Ectodermal cell (in vitro differentiated cells): Measurements from ENCODE around the gene IL6.

Experiments used
- H3K27ac ChIP-seq: 2 replicates; pipeline ENCODE4 v1.7.0; 2013; ENCODE audit warnings: mild to moderate bottlenecking, low read depth, low read length; ENCODE audit not compliant: insufficient read depth, poor library complexity, severe bottlenecking
- H3K27me3 ChIP-seq: 2 replicates; pipeline ENCODE4 v1.7.0; 2013; ENCODE audit warnings: mild to moderate bottlenecking, low read length; ENCODE audit not compliant: insufficient read depth, control insufficient read depth, poor library complexity, severe bottlenecking
- H3K36me3 ChIP-seq: one replicate; pipeline ENCODE4 v1.7.0; 2013; ENCODE audit warnings: low read length; ENCODE audit not compliant: control insufficient read depth, insufficient read depth
- H3K4me1 ChIP-seq: one replicate; pipeline ENCODE4 v1.7.0; 2013; ENCODE audit warnings: low read length; ENCODE audit not compliant: control insufficient read depth, insufficient read depth
- H3K4me3 ChIP-seq: 2 replicates; pipeline ENCODE4 v1.7.0; 2013; ENCODE audit warnings: low read depth, low read length, control low read depth; ENCODE audit not compliant: insufficient read depth
- H3K9me3 ChIP-seq: 2 replicates; pipeline ENCODE4 v1.7.0; 2013; ENCODE audit warnings: mild to moderate bottlenecking, low read length, moderate library complexity; ENCODE audit not compliant: control insufficient read depth
- WGBS, 2 experiments: methylation state at CpG; one replicate each; pipeline ENCODE4 v1.1.7; 2013; ENCODE audit warnings: missing lambda C conversion rate in 2 of 2; 5-methylcytosine and 5-hydroxymethylcytosine counted together

The IL6 gene

GRCh38 chr7:22715969-22716368, 11.0 kb upstream of the IL6 start:
- peaks cover 10% of the 10 kb centered on the region for H3K4me1 ChIP-seq
- H3K9me3 ChIP-seq, result no peaks in the 10 kb centered on the region
- H3K27me3 ChIP-seq, result no peaks in the 10 kb centered on the region
- no peaks in the 10 kb centered on the region for H3K36me3 ChIP-seq
- WGBS, 2 experiments, result 95 to 96% methylated on average over 4 of the region's 4 CpGs
- no peak overlapping the region for H3K27ac ChIP-seq
- no peak overlapping the region for H3K4me3 ChIP-seq

GRCh38 chr7:22717760-22718159, 9.2 kb upstream of the IL6 start:
- H3K9me3 ChIP-seq, result no peaks in the 10 kb centered on the region
- no peaks in the 10 kb centered on the region for H3K27me3 ChIP-seq
- WGBS, 2 experiments, result 86 to 91% methylated on average over 7 of the region's 7 CpGs
- H3K4me3 ChIP-seq, result no peak overlapping the region
- peaks cover 10% of the 10 kb centered on the region for H3K4me1 ChIP-seq
- H3K36me3 ChIP-seq, result no peaks in the 10 kb centered on the region
- H3K27ac ChIP-seq, result no peak overlapping the region

DNA sequence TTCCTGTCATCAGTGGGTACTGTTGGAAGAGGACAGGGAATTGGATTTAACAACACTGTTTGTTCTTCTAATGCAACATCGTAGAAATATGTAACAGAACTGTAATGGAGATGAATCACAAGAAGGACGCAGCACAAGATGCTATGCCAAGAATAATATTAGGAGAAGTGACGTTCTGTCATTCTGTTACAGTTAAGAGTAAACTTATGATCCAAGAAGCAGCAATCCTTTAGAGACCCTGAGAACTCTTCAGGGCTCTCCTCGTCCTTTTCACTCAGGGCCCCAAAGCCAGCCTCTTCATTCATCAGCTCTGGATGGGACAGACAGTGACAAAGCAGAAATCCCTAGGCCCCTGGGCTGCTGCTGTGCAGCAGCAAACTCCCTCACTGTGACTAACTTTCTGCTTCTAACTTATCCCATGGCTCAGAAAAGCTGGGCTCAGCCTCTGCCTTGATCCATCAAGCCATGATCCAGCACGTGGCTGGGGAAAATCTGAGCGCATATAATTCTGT, 8.7 kb upstream of the IL6 start:
- 70 to 75% methylated on average over 6 of the region's 6 CpGs for WGBS, 2 experiments

DNA sequence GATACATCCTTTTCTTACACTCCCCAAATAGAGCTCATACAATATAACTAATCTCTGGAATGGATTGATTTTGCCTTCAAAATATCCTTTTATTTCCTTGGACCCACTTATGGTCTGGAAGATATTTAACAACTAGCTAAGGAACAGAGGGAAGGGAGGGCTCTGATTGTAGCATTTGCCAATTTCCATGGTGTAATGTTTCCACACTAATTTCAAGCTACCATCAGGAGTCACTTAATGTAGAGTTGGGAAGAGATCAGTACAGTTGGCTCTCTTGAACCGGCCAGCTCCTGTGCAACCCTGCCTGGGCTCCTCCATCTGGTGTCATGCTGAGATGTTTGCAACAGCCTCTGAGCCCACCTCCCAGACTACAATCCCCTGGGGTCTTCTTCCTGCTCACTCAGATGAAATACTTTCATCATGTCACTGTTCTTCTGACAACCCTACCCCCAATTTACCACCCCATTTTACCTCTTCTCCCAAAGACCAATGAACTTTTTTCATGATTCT, 8.0 kb upstream of the IL6 start:
- Histone ChIP-seq H3K27ac (no peak overlapping the region), H3K36me3 (no peaks in the 10 kb centered on the region), H3K27me3 (no peaks in the 10 kb centered on the region), H3K4me3 (no peak overlapping the region), H3K4me1 (peaks cover 10% of the 10 kb centered on the region), H3K9me3 (no peaks in the 10 kb centered on the region)
- 0% methylated on average over 1 of the region's 1 CpG for WGBS, 2 experiments

More for the DNA sequence above, 8.7 kb upstream of the IL6 start:
- Histone ChIP-seq H3K4me1 (peaks cover 10% of the 10 kb centered on the region), H3K27ac (no peak overlapping the region), H3K4me3 (no peak overlapping the region), H3K36me3 (no peaks in the 10 kb centered on the region), H3K27me3 (no peaks in the 10 kb centered on the region), H3K9me3 (no peaks in the 10 kb centered on the region)

DNA sequence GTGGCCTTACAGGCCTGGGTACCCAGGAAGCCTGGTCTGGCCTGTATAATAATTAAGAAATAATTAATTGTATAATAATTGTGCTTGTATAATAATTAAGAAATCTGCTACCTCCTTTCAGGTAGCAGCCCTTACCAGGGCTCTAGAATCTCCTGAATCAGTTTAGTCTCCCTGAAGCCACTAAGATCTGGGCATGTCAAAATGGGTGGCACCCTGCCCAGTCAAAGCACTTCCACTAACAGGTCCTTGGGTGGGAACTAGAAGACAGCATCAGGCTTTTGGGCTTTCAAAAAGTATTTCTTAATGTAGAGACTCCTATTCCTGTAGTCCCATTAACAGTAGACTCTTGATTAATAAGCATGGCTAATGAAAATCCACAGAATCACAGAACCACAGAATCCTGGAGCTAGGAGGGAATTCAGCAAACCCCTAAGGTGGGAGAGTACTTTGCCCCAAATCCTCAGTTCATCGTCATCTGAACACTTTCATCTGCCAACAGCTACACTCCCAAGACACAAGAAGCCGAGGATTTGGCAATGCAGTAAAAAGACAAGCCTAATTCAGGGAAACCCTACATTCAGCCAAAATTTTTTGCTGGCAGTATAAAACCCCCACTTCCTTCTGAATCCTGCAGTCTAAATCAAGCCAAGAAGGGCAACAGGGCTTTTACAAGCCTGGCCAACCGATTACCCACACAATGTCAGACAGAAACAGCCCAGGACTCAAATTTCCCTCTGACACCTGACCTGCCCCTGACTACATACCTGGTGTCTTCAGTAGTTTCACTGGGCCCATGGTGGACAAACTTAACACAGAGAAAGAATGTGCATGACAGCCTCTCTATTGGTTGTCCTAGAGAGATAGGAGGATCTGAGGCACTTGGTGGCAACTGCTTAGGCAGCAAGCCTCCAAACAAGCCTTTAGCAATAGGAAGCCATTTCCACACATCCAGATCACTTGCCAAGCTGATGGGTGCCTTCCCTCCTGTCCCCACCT, 5.9 kb upstream of the IL6 start:
- Histone ChIP-seq H3K27ac (no peak overlapping the region), H3K4me3 (no peak overlapping the region), H3K9me3 (no peaks in the 10 kb centered on the region), H3K4me1 (peaks cover 10% of the 10 kb centered on the region), H3K27me3 (no peaks in the 10 kb centered on the region), H3K36me3 (no peaks in the 10 kb centered on the region)
- WGBS, 2 experiments, result 91 to 93% methylated on average over 3 of the region's 3 CpGs

DNA sequence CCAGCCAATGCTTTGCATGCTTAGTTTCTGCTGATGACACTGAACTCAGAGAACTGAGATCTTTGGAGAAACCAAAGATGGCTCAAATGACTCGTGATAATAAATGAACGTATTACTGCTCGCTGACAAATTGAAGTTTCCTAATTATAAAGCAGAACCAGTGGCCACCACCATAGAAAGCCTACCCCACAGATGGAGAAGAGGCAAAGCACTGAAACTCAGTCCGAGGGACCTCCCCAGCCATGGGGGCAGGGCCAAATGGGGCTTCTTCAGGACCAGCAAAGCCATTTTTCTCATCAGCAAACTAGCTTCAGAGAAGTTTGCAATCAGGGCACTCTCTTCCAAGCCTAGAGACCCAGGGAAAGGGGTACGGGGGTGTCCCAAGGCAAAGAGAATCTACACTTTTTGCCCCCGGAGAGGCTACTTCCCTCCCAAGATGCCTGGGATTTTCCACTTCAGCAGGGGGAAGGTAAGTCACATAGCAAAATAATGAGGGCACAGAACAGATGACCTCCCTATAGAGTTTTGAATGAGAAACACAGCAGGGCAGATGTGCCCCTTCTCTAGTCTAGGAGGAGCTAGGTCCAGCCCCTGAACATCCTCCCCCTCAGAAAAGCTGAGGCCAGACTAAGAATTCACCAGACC, 4.3 kb upstream of the IL6 start:
- Histone ChIP-seq H3K4me1 (peaks cover 9% of the 10 kb centered on the region), H3K9me3 (no peaks in the 10 kb centered on the region), H3K27me3 (no peaks in the 10 kb centered on the region), H3K4me3 (no peak overlapping the region), H3K36me3 (no peaks in the 10 kb centered on the region), H3K27ac (no peak overlapping the region)
- WGBS, 2 experiments, result 89 to 93% methylated on average over 6 of the region's 6 CpGs

DNA sequence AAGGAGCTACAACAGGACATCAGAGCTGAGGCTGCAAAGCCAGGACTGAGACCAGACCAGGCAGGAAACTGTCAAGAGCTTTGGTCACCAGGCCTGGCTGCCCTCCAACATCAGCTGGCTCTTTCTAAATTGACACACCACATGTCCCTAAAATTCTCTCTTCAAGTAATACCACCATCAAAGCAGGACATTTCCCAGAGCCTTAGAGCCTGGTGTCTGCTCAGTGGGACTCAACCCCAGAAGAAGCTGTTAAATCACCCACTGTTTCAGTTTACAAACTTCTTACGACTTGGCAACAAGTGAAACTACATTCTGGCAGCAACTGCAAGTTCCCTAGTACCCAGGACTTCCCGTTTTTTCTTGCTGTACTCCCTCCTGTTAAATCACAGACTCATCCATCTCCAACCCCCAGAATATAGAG, 3.8 kb upstream of the IL6 start:
- Histone ChIP-seq H3K27me3 (no peaks in the 10 kb centered on the region), H3K27ac (no peak overlapping the region)
- 83 to 85% methylated on average over 2 of the region's 2 CpGs for WGBS, 2 experiments

GRCh38 chr7:22723637-22724036, 3.4 kb upstream of the IL6 start:
- WGBS, 2 experiments, result 89 to 97% methylated on average over 4 of the region's 4 CpGs
- Histone ChIP-seq H3K27me3 (no peaks in the 10 kb centered on the region), H3K4me1 (no peaks in the 10 kb centered on the region), H3K4me3 (no peak overlapping the region), H3K36me3 (no peaks in the 10 kb centered on the region), H3K9me3 (no peaks in the 10 kb centered on the region), H3K27ac (no peak overlapping the region)

More for the DNA sequence above, 3.8 kb upstream of the IL6 start:
- no peaks in the 10 kb centered on the region for H3K9me3 ChIP-seq
- peaks cover 4% of the 10 kb centered on the region for H3K4me1 ChIP-seq
- no peak overlapping the region for H3K4me3 ChIP-seq
- no peaks in the 10 kb centered on the region for H3K36me3 ChIP-seq

- no peaks in the 10 kb centered on the region for H3K9me3 ChIP-seq
- H3K4me3 ChIP-seq, result no peak overlapping the region
- H3K27ac ChIP-seq, result no peak overlapping the region
- 93 to 96% methylated on average over 6 of the region's 6 CpGs for WGBS, 2 experiments
- no peaks in the 10 kb centered on the region for H3K36me3 ChIP-seq
- H3K4me1 ChIP-seq, result no peaks in the 10 kb centered on the region
- no peaks in the 10 kb centered on the region for H3K27me3 ChIP-seq
These were observed 2.1 kb upstream of the IL6 start for GRCh38 chr7:22724861-22725260.

GRCh38 chr7:22725585-22725984, 1.4 kb upstream of the IL6 start:
- H3K9me3 ChIP-seq, result no peaks in the 10 kb centered on the region
- no peaks in the 10 kb centered on the region for H3K36me3 ChIP-seq
- no peak overlapping the region for H3K27ac ChIP-seq
- H3K4me1 ChIP-seq, result no peaks in the 10 kb centered on the region
- H3K4me3 ChIP-seq, result no peak overlapping the region
- WGBS, 2 experiments, result 90% methylated on average over 9 of the region's 9 CpGs
- no peaks in the 10 kb centered on the region for H3K27me3 ChIP-seq
